ENCODE data around the gene ACTL10.
"Not testable (repeated sequence)": the region's sequence is repeated elsewhere in the genome, so short reads cannot be mapped to it uniquely, and the experiment has no call there.

ACTL10 gene

DNA sequence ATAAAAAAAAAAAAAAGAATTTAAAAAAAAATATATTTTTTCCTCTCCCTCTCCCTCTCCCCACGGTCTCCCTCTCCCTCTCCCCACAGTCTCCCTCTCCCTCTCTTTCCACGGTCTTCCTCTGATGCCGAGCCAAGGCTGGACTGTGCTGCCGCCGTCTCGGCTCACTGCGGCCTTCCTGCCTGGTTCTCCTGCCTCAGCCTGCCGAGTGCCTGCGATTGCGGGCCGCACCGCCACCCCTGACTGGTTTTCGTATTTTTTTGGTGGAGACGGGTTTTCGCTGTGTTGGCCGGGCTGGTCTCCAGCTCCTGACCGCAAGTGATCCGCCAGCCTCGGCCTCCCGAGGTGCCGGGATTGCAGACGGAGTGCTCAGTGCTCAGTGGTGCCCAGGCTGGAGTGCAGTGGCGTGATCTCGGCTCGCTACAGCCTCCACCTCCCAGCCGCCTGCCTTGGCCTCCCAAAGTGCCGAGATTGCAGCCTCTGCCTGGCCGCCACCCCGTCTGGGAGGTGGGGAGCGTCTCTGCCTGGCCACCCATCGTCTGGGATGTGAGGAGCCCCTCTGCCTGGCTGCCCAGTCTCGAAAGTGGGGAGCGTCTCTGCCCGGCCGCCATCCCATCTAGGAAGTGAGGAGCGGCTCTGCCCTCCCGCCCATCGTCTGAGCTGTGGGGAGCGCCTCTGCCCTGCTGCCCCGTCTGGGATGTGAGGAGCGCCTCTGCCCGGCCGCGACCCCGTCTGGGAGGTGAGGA is 34.1 kb downstream of the ACTL10 start:
- DNase-seq = not testable (repeated sequence)

DNA sequence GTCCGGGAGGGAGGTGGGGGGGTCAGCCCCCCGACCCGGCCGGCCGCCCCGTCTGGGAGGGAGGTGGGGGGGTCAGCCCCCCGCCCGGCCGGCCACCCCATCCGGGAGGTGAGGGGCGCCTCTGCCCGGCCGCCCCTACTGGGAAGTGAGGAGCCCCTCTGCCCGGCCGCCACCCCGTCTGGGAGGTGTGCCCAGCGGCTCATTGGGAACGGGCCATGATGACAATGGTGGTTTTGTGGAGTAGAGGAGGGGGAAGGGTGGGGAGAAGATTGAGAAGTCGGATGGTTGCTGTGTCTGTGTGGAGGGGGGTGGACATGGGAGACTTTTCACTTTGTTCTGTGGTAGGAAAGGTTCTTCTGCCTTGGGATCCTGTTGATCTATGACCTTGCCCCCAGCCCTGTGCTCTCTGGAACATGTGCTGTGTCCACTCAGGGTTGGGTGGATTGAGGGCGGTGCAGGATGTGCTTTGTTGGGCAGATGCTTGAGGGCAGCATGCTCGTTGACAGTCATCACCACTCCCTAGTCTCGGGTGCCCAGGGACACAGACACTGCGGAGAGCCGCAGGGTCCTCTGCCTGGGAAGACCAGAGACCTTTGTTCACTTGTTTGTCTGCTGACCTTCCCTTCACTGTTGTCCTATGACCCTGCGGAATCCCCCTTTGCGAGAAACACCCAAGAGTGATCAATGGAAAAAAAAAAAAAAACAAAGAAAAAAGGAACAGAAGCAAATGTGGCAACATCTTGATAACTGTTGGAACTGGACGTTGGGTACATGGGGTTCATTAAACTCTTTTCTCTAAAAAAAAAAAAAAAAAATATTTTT is 35.1 kb downstream of the ACTL10 start:
- no peak for DNase-seq

DNA sequence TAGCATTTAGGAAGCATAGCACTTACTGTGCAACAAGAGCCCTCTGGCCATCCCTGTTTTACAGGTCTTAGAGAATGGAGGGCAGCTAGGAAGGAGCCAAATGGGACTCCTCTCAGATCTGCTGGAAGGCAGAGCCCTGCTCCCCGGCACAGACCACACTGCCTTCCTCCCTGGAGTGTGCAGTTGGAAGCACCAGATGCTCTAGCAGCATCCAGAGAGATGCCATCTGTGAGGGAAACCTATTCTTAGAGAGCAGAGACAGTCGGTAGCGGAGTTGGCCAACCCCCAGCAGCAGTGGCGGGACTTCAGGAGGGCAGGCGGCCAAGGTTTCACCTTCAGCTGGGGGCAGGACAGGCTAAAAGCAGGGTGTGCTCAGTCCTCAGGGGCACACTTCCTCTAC is 36.1 kb downstream of the ACTL10 start:
- DNase-seq = peak; percentile 68

GRCh38 chr20:33703498-33704137 is 36.9 kb downstream of the ACTL10 start:
- no peak for DNase-seq

- no peak for DNase-seq
Measured at GRCh38 chr20:33704197-33704924, 37.6 kb downstream of the ACTL10 start.

DNA sequence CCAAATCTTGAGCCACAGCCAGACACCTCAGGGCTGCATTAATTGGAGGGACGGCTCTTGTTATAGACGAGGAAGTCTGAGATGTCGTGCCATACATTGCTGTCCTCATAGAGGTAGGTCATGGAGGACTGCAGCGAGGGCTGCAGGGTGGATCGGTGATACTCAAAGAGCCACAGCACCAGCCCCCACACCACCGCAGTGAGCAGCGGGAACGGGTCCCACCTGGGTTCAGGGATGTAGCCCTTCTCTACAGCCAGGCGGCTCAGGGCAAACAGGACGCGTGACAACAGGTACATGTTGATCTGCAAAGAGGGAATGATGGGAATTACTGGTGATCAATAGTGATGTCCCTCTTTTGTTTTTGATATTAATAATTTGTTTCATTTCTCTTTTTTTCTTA is 40.9 kb downstream of the ACTL10 start:
- no peak for DNase-seq

DNA sequence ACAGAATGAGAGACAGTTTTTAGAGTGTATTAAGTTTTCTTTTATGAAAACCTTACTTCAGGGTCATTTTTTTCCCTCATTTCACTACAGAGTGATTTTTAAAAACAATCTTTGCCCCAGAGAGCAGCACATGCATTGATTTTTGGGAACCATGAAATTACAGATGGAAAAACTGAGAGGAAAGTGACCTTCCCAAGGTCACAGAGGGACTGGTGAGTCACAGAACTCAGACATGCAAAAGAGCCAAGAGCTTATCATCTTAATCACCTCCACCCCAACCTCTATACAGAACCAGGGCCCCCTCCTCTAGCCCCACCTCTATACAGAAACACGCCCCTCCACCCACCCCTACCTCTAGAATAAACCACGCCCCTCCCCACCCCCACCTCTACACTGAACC is 42.7 kb downstream of the ACTL10 start:
- no peak for DNase-seq

DNA sequence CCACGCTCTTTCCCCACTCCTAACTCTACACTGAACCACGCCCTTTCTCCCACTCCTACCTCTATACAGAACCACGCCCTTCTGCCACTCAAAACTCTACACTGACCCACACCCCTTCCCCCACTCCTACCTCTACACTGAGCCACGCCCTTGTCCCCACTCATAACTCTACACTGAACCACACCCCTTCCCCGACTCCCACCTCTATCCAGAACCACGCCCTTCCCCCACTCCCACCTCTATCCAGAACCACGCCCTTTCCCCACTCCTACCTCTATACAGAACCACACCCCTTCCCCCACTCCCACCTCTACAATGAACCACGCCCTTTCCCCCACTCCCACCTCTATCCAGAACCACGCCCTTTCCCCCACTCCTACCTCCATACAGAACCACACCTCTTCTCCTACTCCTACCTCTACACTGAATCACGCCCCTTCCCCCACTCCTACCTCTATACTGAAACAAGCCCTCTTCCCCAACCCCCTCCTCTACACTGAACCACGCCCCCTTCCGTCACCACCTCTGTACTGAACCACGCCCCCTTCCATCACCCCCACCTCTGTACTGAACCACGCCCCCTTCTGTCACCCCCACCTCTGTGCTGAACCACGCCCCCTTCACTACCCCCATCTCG is 43.3 kb downstream of the ACTL10 start:
- no peak for DNase-seq

DNA sequence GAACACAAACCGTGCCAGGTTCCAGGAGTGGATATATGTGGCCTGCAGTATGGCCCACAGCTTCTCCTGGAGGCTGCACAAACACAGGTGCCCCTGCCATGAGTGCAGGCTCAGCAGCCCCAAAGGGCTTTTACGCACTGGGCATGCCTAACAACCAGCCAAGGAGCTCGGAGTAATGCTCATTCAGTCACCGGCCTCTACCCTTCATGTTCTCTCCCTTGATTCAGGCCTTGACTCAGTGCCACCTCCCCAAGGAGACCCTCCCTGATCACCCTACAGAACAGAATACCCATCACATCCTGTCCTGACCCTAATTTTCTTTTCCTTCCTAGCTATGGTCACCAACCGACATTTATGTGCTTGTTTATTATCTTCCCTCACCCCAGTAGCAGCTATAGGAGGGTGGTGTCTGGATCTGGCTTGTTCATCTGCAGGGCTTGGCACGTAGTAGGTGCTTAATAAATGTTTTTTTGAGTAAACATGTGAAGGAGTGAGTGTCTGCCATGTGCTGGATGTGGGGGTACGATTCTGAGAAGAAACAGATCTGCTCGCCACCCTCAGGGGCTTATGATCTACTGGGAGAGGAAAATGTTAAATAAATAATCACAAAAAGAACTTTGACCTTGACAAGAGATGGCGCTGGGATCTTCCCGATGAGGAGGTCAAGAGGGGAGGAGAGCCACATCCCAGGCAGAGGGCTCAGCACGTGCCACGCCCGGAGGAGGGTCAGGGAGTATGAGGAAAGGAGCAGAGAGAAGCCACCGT is 44.1 kb downstream of the ACTL10 start:
- no peak for DNase-seq

GRCh38 chr20:33711446-33711738 is 44.6 kb downstream of the ACTL10 start:
- no peak for DNase-seq

DNA sequence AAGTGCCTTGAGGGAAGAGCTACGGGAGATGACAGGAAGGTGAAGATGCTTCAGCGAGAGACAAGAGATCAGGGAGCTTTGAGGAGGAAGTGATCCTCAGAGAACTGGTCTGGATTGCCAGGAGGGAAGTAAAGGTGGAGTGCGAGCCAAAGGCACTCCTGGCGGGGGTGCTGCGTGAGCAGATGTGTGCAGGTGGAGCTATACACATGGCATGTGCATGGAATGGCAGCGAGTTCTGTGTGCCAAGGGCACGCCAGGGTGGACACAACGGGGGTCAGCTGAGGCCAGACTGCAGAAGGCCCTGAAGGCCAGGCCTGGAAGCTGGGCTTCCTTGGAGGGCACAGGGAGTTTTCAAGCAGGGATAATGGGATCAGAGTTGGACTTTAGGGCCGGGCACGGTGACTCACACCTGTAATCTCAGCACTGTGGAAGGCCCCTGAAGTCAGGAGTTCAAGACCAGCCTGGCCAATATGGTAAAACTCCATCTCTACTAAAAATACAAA is 47.2 kb downstream of the ACTL10 start:
- DNase-seq = no peak

DNA sequence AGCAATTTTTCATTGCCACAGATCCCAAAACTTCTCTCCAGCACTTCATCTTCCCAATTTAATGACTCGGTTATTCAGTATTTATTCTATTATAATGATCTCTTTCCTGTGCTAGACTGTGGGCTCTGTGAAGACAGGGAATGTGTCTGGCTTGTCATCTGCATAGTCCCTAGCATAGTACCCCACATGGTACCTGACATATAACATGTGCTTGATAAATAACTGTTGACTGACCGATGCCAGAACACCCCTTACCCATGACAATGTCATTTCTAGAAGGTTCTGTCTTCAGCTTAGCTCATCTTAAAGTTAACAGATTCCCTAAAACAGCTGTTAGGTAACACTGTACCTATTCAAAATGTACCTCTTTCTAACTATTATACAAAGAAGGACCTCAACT is 49.8 kb downstream of the ACTL10 start:
- DNase-seq = no peak
